GM12872 (cell line): ENCODE measurements around the gene KRTAP10-8.
"Not testable (repeated sequence)": the region's sequence is repeated elsewhere in the genome, so short reads cannot be mapped to it uniquely, and the experiment has no call there.

Experiments
- CTCF ChIP-seq: IDR thresholded peaks from 3 replicates; pipeline ENCODE4 v1.5.1; 2011; ENCODE audit warnings: low read depth, mild to moderate bottlenecking, low read length, moderate library complexity; ENCODE audit not compliant: insufficient read depth

The KRTAP10-8 gene

GRCh38 chr21:44646366-44647221 lies 34.7 kb downstream of the KRTAP10-8 start, which contains the start of gene KRTAP10-11:
Gene KRTAP10-11, plus strand, starts transcription at chr21:44646414. Its CDS starts 45 bp downstream, at chr21:44646459.
- not testable (repeated sequence) for TF ChIP-seq CTCF

- no peak for TF ChIP-seq CTCF
Observed at GRCh38 chr21:44647222-44647552, 35.3 kb downstream of the KRTAP10-8 start.

- TF ChIP-seq CTCF = no peak
Observed at GRCh38 chr21:44648557-44649311, 36.9 kb downstream of the KRTAP10-8 start.

- no peak for TF ChIP-seq CTCF
Observed at GRCh38 chr21:44649521-44650100, 37.7 kb downstream of the KRTAP10-8 start.

GRCh38 chr21:44650265-44650972 lies 38.5 kb downstream of the KRTAP10-8 start:
- TF ChIP-seq CTCF = no peak

- no peak for TF ChIP-seq CTCF
Observed at GRCh38 chr21:44650973-44651675, 39.2 kb downstream of the KRTAP10-8 start.
